Activated T-cell treated with anti-CD3 and anti-CD28 coated beads, Interleukin-2, amount 50 U/mL, for 48 hours (primary cell): ENCODE data around the gene CXCR5.

ENCODE experiments used
- DNase-seq, 2 experiments: peaks; one replicate each; pipeline ENCODE4 v3.0.0-alpha.2; 2020

CXCR5 gene

GRCh38 chr11:118928870-118929500, 45.3 kb downstream of the CXCR5 start:
- peak in 1 of 2 experiments; percentile 83 for DNase-seq

DNA sequence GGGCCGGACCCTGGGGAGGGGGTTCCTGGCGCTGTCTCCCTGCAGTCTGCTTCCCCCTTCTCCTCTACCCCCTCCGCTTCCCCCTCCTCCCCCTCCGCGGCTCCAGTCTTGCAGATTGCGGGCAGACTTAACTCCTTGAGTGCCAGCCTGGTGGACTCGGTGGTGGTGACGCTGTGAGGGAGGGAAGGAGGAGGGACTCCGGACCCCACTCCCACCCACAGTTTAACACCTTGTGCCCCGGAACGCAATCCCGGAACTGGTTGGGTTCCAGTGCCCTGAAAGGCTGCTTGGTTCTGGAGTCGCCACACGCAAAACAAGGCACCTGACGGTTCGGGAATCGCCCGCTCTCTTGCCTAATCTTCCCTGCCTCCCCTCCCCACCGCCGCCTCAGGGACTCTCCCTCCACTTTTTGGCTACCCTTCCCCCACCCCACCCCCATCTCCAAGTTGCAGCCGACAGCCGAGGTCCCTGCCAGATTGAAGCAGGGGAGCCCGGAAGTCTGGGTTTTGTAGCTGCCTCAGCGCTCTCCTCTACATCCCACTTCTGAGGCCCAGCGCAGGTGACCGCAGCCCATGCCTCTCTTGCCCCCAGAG, 45.9 kb downstream of the CXCR5 start:
- peak; percentile 81 to 84 for DNase-seq

DNA sequence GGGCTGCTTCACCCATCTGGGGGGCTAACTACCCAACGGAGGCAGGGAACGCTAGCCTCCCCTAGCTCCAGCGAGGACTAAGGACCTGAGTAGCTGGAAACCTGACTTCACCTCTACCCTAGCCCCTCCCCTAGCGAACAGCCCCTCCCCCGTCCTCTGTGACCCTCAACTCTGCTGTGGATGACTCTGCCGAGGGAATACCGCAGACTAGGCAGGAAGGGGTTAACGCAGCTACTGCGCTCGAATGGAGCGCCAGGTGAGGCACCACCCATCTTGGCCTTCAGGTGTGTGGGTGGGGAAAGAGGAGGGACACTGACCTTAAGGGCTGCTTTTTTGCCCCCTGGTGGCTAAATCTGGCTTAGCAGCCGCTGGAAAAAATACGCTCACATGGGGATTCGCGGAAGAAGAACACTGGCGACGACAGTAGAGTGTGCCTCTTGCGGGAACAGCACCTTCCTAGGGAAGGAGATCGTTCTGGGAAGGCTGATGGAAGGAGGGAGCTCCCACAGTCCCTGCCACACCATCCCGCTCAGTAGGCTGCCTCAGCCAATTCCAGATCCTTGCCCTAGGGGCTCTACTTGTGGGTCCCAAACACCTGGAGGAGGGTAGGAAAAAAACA, 46.5 kb downstream of the CXCR5 start:
- DNase-seq = peak; percentile 95 to 98

GRCh38 chr11:118931571-118931970, 47.9 kb downstream of the CXCR5 start:
- no peak for DNase-seq

GRCh38 chr11:118933486-118933885, 49.8 kb downstream of the CXCR5 start:
- DNase-seq = no peak

DNA sequence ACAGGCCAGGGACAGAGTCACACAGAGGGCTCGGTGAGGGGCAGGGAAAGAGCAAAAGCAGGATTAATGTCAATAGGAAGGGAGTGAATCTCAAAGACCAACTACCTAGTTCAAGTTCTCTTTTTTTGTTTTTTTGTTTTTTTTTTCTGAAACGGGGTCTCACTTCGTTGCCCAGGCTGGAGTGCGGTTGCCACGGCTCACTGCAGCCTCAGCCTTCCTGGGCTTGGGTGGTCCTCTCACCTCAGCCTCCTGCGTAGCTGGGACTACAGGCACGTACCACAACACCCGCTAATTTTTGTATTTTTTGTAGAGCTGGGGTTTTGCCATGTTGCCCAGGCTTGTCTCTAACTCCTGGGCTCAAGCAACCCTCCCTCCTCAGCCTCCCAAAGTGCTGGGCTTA, 51.7 kb downstream of the CXCR5 start:
- DNase-seq = no peak

- DNase-seq = no peak
Observed at GRCh38 chr11:118938491-118939403, 55.1 kb downstream of the CXCR5 start.

DNA sequence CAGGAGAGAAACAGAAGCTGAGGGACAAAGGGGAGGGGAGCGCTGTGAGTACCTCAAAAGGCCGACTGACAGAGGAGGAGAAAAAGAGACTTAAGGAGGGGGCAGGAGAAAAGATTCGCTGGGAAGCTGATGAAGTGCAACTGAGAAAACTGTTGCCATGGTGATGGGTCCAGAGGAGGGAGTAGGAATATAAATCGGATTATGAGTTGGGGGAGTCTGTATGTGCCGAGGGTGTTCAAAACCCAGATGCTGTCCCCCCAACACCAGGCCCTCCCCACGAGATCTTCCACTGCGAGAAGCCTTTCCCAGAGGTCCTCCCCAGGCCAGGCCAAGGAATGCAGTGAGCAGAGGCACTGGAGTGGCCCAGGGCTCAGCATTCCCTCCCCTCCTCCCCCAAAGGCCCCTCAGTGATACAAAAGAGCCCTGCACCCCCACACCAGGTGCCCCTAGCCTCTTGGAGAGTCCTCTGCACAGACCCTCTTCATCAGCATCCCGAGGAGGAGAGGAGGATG, 55.8 kb downstream of the CXCR5 start:
- no peak for DNase-seq

GRCh38 chr11:118939953-118940598, 56.4 kb downstream of the CXCR5 start:
- peak; percentile 69 to 74 for DNase-seq

- no peak for DNase-seq
Observed at GRCh38 chr11:118947091-118947490, 63.4 kb downstream of the CXCR5 start.
